NCI-H446 treated with DMSO at 0.1 percent for 48 hours (cell line): Measurements from ENCODE around the gene UVSSA.
"Not testable (repeated sequence)": the region's sequence is repeated elsewhere in the genome, so short reads cannot be mapped to it uniquely, and the experiment has no call there.

Experiments
- DNase-seq: peaks from one replicate; lab custom pipeline; 2025; lab: John Stamatoyannopoulos, UW

The UVSSA gene

GRCh38 chr4:1364217-1364616 is 17.2 kb downstream of the UVSSA start:
- no peak for DNase-seq

- no peak for DNase-seq
These were observed 17.7 kb downstream of the UVSSA start for GRCh38 chr4:1364748-1365147.

DNA sequence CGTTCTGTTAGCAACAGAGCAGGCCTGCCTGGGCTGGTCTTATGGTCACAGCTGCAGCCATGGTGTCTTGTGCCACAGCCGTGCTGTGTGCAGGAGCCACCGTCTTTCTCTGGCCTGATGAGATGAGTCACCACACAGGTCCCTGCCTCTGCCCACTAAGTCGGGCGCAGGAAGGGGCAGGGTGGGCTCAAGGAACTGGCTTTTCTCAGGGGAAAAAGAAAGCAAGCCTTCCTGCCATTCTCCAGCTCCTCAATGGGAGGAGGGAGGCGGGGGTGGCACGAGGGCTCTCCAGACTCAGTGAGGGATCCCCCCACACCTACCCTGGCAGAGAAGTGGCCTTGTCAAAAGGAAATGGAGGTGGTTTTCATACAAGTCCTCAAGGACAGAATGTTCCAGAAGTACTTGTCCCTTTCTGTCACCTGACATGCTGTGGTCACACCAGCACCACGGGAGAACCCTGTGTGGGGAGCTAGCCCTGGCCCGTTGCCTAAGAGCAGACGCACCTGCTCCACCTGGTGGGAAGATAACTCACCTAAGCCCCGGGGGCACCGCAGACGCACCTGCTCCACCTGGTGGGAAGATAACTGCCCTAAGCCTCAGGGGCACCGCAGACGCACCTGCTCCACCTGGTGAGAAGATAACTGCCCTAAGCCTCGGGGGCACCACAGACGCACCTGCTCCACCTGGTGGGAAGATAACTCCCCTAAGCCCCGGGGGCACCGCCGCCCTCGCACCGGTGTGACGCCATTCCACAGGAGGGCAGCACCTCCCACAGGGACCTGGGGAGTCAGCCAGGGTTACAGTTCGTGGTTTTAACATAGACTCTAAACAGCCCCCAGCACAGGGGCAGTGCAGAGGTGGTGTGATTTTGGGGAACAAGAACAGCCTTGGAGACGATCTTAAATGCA is 18.5 kb downstream of the UVSSA start:
- no peak for DNase-seq

- no peak for DNase-seq
These were observed 19.6 kb downstream of the UVSSA start for GRCh38 chr4:1366371-1367229.

- DNase-seq: no peak
These were observed 20.4 kb downstream of the UVSSA start for GRCh38 chr4:1367230-1367935.

GRCh38 chr4:1367936-1368289 is 20.9 kb downstream of the UVSSA start:
- DNase-seq: no peak

- DNase-seq: no peak
These were observed 21.5 kb downstream of the UVSSA start for GRCh38 chr4:1368421-1369090.

- DNase-seq: no peak
These were observed 22.1 kb downstream of the UVSSA start for GRCh38 chr4:1369091-1369450.

DNA sequence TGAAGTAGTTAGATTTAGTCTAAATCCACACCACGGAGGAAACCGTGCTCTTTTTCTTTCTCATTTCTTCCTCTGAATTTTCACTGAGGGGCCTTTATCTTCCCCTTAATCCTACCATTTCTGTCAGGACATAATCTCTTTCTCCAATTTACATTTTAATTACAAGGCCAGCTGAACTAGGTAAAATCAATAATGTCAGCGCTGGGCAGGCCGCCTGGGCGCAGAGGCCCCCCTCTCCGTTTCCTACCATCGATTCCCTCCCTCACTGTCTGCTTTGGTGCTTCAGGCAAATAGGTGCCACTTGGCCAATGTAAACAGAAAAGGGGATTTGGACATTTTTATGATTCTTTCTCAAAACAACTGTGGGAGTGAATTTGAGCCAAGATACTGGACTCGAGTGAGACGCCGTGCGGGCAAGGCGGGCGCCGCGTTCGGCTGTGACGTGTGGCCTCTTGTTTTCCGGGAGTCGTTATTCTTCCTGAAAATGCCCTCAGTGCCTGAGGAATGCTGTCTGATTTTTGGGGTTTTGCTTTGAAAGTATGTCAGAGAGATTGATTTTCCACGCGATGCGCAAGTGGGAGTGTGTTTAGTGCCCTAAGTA is 22.6 kb downstream of the UVSSA start:
- DNase-seq: no peak

- DNase-seq: no peak
These were observed 23.5 kb downstream of the UVSSA start for GRCh38 chr4:1370321-1371124.

DNA sequence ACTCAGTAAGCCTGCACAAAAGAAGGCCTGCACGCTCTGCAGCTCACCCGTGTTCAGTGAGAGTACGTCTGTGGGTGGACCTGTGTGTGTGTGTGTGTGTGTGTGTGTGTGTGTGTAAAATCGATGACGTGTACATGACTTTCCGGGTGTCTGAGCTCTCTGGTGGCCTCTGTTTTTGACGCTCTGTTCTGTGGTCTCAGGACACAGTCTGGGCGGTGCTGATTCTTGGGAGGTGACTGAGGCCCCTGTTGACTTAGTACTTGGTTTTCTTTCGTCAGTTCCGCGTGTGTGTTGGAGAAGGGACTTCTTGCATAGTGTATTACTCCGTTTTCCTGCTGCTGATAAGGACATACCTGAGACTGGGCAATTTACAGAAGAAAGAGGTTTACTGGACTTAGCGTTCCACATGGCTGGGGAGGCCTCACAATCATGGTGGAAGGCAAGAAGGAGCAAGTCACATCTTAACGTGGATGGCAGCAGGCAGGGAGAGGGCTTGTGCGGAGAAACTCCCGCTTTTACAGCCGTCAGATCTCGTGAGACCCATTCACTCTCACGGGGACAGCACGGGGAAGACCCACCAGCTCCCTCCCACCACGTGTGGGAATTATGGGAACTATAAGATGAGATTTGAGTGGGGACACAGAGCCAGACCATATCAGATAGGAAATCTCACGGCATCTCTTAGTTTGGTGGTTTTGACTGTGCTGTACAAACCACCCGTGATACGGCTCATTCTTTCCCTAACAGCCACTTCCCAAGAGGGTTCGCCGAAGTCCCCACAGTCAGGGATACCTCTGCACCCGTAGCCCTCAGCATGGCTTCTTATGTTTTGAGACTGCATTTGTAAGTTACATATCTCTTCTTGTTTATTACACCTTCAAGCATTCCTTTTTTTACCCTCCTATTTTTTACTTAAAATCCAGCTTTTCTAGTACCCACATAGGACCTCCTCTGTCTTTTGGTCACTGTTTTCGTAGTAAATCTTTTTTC is 24.5 kb downstream of the UVSSA start:
- no peak for DNase-seq

DNA sequence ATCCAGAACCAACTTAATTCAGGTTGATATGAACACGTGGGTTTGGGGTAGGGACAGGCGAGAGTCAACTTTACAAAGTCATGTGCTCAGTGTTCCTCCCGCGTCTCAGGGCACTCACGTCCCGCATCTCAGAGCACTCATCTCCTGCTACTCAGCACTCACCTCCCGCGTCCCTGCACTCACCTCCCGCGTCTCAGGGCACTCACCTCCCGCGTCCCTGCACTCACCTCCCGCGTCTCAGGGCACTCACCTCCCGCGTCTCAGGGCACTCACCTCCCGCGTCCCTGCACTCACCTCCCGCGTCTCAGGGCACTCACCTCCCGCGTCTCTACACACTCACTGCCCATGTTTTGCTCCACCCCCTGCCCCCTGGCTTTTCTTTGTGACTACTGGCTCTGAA is 25.6 kb downstream of the UVSSA start:
- not testable (repeated sequence) for DNase-seq

GRCh38 chr4:1373892-1374705 is 27.1 kb downstream of the UVSSA start:
- no peak for DNase-seq

DNA sequence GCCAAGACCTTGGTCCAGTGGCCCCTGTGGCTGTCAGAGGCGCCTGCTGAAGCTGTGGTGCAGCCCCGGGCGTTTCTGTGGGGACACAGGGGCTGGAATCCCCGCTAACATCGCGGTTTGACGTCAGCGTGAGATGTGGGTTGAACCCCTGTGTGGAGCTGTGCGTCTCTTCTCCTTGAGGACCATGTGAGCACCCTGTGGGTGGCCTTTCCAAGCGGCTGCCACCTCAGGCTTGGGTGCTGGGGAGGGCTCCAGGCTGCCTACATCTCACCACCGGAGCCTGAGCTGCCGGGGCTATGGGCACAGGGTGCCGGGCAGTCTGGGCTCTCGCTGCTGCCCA is 27.7 kb downstream of the UVSSA start:
- no peak for DNase-seq

GRCh38 chr4:1375051-1375721 is 28.2 kb downstream of the UVSSA start:
- no peak for DNase-seq

- DNase-seq: no peak
These were observed 28.8 kb downstream of the UVSSA start for GRCh38 chr4:1375761-1376322.

DNA sequence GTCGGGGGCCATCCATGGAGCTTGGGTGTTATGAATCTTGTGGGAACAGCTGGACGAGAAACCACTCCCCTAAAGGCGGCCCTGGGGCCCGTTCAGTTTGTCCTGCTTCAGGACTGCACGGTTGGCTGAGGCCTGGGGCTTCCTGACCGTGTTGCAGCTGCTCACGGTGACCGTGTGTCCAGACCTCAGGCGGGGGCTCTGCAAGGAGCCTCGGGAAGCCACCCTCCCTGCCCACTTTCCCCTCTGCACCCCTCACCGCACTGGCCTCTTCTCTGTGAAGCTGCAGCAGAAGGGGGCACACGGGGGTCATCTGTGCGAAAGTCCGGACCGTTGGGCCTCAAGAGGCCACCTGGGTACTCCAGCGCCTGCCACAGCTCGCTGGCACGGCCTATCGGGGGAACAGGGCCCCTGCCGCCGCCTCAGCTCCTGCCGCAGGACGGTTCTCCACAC is 29.4 kb downstream of the UVSSA start:
- DNase-seq: no peak
